ENCODE results near the gene PRSS38.
"Not testable (repeated sequence)": the region's sequence is repeated elsewhere in the genome, so short reads cannot be mapped to it uniquely, and the experiment has no call there.

PRSS38 gene

DNA sequence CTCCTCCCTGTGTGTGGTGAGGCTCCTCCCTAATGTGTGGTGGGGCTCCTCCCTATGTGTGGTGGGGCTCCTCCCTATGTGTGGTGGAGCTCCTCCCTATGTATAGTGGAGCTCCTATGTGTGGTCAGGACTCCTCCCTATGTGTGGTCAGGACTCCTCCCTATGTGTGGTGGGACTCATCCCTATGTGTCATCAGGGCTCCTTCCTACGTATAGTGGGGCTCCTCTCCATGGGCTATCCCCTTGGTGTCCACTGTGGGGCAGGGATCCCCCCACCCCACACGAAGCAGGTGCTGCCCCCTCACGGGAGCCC is 29.6 kb downstream of the PRSS38 start:
- Histone ChIP-seq H3K27ac (ENCODE audit: low read depth in 2 of 2, low read length in 2 of 2) (no peak overlapping the region), H3K4me1 (ENCODE audit: control insufficient read depth in 2 of 2, insufficient read depth in 2 of 2, low read length in 2 of 2) (peaks cover 0 to 2% of the 10 kb centered on the region in 2 donors), H3K9ac (ENCODE audit: low read depth in 1 of 2, low read length in 2 of 2) (no peak overlapping the region), H3K27me3 (ENCODE audit: control insufficient read depth in 2 of 2, insufficient read depth in 2 of 2, low read length in 2 of 2) (no peaks in the 10 kb centered on the region), H3K36me3 (ENCODE audit: control insufficient read depth in 2 of 2, insufficient read depth in 2 of 2, low read length in 2 of 2) (no peaks in the 10 kb centered on the region), H3K4me3 (ENCODE audit: low read length in 2 of 2) (no peak overlapping the region), H3K9me3 (ENCODE audit: control insufficient read depth in 2 of 2, low read length in 2 of 2) (no peaks in the 10 kb centered on the region)

DNA sequence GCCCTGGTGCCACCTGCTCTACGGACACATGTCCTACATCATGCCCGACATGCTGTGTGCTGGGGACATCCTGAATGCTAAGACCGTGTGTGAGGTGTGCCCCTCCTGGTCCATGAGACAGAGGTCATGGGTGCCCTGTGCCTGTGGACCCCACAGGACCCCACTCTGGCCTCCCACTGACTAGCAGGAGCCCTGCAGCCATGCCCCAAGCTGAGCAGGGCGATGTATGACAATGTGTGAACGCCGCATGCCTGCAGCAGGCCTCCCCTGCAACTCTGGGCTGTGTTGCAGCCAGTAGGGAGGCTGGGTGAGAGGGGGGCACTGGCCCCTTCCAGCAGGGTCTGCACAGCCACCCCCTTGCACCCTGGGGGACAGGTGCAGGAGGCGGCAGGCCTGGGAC is 30.0 kb downstream of the PRSS38 start:
- no peaks in the 10 kb centered on the region for H3K36me3 ChIP-seq (ENCODE audit: control insufficient read depth in 2 of 2, insufficient read depth in 2 of 2, low read length in 2 of 2)
- no peak overlapping the region for H3K27ac ChIP-seq (ENCODE audit: low read depth in 2 of 2, low read length in 2 of 2)

DNA sequence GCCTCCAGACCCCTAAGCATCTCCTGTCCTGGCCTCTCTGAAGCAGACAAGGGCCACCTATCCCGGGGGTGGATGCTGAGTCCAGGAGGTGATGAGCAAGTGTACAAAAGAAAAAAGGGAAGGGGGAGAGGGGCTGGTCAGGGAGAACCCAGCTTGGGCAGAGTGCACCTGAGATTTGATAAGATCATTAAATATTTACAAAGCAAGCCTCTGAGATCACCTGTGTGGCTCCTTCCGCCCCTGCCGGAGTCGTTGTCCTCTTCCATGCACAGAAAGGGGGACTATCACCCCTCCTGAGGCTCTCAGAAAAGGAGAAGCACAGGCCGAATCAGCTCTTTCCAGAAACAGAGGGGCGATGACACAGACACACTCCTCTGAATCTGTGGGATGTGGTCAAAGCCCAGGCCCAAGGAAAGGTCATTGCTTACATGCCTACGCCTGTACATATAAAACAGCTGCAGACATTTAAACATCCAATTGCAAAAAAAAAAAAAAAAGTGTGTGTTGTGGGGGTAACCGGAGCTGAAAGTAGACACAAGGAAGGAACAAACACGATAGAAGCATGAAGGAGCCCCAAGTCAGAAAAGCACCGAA is 30.9 kb downstream of the PRSS38 start:
- no peak overlapping the region for H3K4me3 ChIP-seq (ENCODE audit: low read length in 2 of 2)
- peaks cover 0 to 1% of the 10 kb centered on the region in 2 donors for H3K27me3 ChIP-seq (ENCODE audit: control insufficient read depth in 2 of 2, insufficient read depth in 2 of 2, low read length in 2 of 2)
- no peak overlapping the region for H3K9ac ChIP-seq (ENCODE audit: low read depth in 1 of 2, low read length in 2 of 2)
- no peaks in the 10 kb centered on the region for H3K36me3 ChIP-seq (ENCODE audit: control insufficient read depth in 2 of 2, insufficient read depth in 2 of 2, low read length in 2 of 2)
- H3K9me3 ChIP-seq (ENCODE audit: control insufficient read depth in 2 of 2, low read length in 2 of 2) = no peaks in the 10 kb centered on the region
- H3K27ac ChIP-seq (ENCODE audit: low read depth in 2 of 2, low read length in 2 of 2) = no peak overlapping the region
- peaks cover 0 to 2% of the 10 kb centered on the region in 2 donors for H3K4me1 ChIP-seq (ENCODE audit: control insufficient read depth in 2 of 2, insufficient read depth in 2 of 2, low read length in 2 of 2)

More for the DNA sequence above, 30.0 kb downstream of the PRSS38 start:
- H3K4me3 ChIP-seq (ENCODE audit: low read length in 2 of 2) = no peak overlapping the region
- no peaks in the 10 kb centered on the region for H3K9me3 ChIP-seq (ENCODE audit: control insufficient read depth in 2 of 2, low read length in 2 of 2)
- no peak overlapping the region for H3K9ac ChIP-seq (ENCODE audit: low read depth in 1 of 2, low read length in 2 of 2)
- no peaks in the 10 kb centered on the region for H3K27me3 ChIP-seq (ENCODE audit: control insufficient read depth in 2 of 2, insufficient read depth in 2 of 2, low read length in 2 of 2)
- peaks cover 0 to 2% of the 10 kb centered on the region in 2 donors for H3K4me1 ChIP-seq (ENCODE audit: control insufficient read depth in 2 of 2, insufficient read depth in 2 of 2, low read length in 2 of 2)

DNA sequence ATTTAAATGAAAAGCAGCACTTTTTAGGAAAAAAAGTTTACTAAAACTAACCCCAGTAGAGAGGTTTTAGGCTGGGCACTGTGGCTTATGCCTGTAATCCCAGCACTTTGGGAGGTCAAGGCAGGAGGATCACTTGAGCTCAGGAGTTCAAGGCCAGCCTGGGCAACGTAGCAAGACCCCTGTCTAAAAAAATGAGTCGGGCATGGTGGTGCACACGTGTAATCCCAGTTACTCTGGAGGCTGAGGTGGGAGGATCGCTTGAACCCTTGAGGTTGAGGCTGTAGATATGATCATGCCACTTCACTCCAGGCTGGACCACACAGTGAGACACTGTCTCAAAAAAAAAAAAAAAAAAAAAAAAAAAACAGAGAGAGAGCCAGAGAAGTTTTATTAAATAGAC is 31.6 kb downstream of the PRSS38 start:
- H3K4me3 ChIP-seq (ENCODE audit: low read length in 2 of 2); H3K27ac ChIP-seq (ENCODE audit: low read depth in 2 of 2, low read length in 2 of 2); H3K36me3 ChIP-seq (ENCODE audit: control insufficient read depth in 2 of 2, insufficient read depth in 2 of 2, low read length in 2 of 2); H3K9ac ChIP-seq (ENCODE audit: low read depth in 1 of 2, low read length in 2 of 2); H3K27me3 ChIP-seq (ENCODE audit: control insufficient read depth in 2 of 2, insufficient read depth in 2 of 2, low read length in 2 of 2); H3K4me1 ChIP-seq (ENCODE audit: control insufficient read depth in 2 of 2, insufficient read depth in 2 of 2, low read length in 2 of 2); H3K9me3 ChIP-seq (ENCODE audit: control insufficient read depth in 2 of 2, low read length in 2 of 2): not testable (repeated sequence)

DNA sequence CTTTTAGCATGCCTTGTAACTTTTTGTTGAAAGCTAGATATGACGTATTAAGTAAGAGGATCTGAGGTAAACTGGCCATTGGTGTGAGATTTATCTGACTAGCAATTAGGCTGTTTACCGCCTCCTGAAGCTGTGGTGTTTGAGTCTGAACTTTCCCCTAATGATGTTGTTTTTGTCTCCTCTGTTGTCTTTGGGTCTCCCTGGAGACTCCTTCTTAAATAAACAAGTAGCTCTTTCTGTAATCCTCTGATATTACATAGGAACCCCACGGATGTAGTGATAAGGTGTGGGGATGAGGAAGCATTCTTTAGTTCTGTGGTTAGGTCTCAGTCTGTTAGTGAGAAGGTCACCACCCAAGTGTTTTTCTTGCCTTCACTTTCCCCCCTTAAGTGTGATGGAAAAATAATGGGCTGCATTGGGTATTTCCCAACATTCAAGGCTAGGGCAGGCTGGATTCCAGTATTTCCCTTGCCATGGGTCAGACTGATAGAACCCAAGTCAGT is 33.0 kb downstream of the PRSS38 start:
- Histone ChIP-seq H3K9ac (ENCODE audit: low read depth in 1 of 2, low read length in 2 of 2) (no peak overlapping the region), H3K27ac (ENCODE audit: low read depth in 2 of 2, low read length in 2 of 2) (no peak overlapping the region), H3K9me3 (ENCODE audit: control insufficient read depth in 2 of 2, low read length in 2 of 2) (no peaks in the 10 kb centered on the region), H3K27me3 (ENCODE audit: control insufficient read depth in 2 of 2, insufficient read depth in 2 of 2, low read length in 2 of 2) (peaks cover 0 to 1% of the 10 kb centered on the region in 2 donors), H3K4me3 (ENCODE audit: low read length in 2 of 2) (no peak overlapping the region), H3K36me3 (ENCODE audit: control insufficient read depth in 2 of 2, insufficient read depth in 2 of 2, low read length in 2 of 2) (no peaks in the 10 kb centered on the region), H3K4me1 (ENCODE audit: control insufficient read depth in 2 of 2, insufficient read depth in 2 of 2, low read length in 2 of 2) (peaks cover 0 to 2% of the 10 kb centered on the region in 2 donors)

DNA sequence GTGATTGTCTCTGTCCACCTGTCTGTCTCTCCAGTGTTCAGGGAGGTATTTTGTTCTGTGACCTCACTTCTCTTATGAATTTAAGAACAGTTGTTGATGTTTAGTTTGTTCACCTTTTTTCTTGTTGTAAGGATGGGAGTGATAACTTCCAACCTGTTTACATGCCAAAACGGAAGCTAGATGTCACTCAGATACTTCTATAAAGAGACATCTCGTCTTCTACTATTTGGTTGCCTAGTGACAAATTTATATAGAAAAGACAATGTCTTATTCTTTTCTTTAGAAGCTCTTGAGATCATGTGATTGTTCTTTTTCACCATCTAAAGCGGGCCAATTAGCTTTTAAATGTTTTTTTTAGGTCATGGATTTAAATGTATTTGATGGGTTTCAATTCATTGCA is 33.8 kb downstream of the PRSS38 start:
- Histone ChIP-seq H3K27me3 (ENCODE audit: control insufficient read depth in 2 of 2, insufficient read depth in 2 of 2, low read length in 2 of 2) (peaks cover 0 to 1% of the 10 kb centered on the region in 2 donors), H3K4me3 (ENCODE audit: low read length in 2 of 2) (no peak overlapping the region), H3K9ac (ENCODE audit: low read depth in 1 of 2, low read length in 2 of 2) (no peak overlapping the region), H3K27ac (ENCODE audit: low read depth in 2 of 2, low read length in 2 of 2) (no peak overlapping the region), H3K36me3 (ENCODE audit: control insufficient read depth in 2 of 2, insufficient read depth in 2 of 2, low read length in 2 of 2) (no peaks in the 10 kb centered on the region), H3K4me1 (ENCODE audit: control insufficient read depth in 2 of 2, insufficient read depth in 2 of 2, low read length in 2 of 2) (peaks cover 0 to 2% of the 10 kb centered on the region in 2 donors), H3K9me3 (ENCODE audit: control insufficient read depth in 2 of 2, low read length in 2 of 2) (no peaks in the 10 kb centered on the region)

DNA sequence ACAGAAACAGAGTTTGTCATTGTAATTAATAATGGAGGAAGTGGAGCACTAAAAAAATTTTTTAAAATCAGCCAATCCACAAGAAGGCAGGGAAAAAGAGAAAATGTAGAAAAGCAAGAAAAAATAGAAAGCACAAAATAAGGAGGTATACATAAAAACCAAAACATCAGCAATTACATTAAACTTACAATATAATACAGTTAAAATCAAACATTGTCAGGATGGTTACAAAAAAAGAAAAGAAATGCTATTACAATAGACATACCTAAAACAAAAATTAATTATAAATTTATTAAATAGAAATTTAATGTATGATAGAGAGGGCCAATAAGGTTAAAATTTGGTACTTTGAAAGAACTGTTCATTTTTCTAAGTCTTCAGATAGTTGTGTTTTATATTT is 38.7 kb downstream of the PRSS38 start:
- Histone ChIP-seq H3K9ac (ENCODE audit: low read depth in 1 of 2, low read length in 2 of 2) (no peak overlapping the region), H3K36me3 (ENCODE audit: control insufficient read depth in 2 of 2, insufficient read depth in 2 of 2, low read length in 2 of 2) (no peaks in the 10 kb centered on the region), H3K4me3 (ENCODE audit: low read length in 2 of 2) (no peak overlapping the region), H3K4me1 (ENCODE audit: control insufficient read depth in 2 of 2, insufficient read depth in 2 of 2, low read length in 2 of 2) (no peaks in the 10 kb centered on the region), H3K27me3 (ENCODE audit: control insufficient read depth in 2 of 2, insufficient read depth in 2 of 2, low read length in 2 of 2) (peaks cover 0 to 4% of the 10 kb centered on the region in 2 donors), H3K9me3 (ENCODE audit: control insufficient read depth in 2 of 2, low read length in 2 of 2) (no peaks in the 10 kb centered on the region), H3K27ac (ENCODE audit: low read depth in 2 of 2, low read length in 2 of 2) (no peak overlapping the region)

DNA sequence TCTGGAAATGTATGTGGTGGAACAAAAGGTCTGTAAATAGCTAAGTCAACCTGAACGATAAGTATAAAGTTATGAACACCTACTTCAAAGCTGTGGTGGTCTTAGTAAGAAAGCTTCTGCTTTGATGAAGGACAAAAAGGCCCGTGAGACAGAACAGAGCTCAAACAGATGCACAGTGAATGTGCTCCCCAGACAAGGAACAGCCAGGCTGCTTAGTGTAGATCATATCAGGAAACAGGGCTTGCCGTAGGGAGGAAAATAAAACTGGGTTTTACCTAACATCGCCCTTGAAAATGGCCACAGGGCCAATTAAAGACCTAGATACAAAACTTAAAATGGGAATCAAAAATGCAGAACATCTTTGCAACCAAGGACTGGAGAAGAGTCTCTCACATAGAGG is 40.2 kb downstream of the PRSS38 start:
- Histone ChIP-seq H3K4me3 (ENCODE audit: low read length in 2 of 2) (no peak overlapping the region), H3K9me3 (ENCODE audit: control insufficient read depth in 2 of 2, low read length in 2 of 2) (no peaks in the 10 kb centered on the region), H3K36me3 (ENCODE audit: control insufficient read depth in 2 of 2, insufficient read depth in 2 of 2, low read length in 2 of 2) (no peaks in the 10 kb centered on the region), H3K27ac (ENCODE audit: low read depth in 2 of 2, low read length in 2 of 2) (no peak overlapping the region), H3K4me1 (ENCODE audit: control insufficient read depth in 2 of 2, insufficient read depth in 2 of 2, low read length in 2 of 2) (no peaks in the 10 kb centered on the region), H3K27me3 (ENCODE audit: control insufficient read depth in 2 of 2, insufficient read depth in 2 of 2, low read length in 2 of 2) (peaks cover 0 to 4% of the 10 kb centered on the region in 2 donors), H3K9ac (ENCODE audit: low read depth in 1 of 2, low read length in 2 of 2) (no peak overlapping the region)

DNA sequence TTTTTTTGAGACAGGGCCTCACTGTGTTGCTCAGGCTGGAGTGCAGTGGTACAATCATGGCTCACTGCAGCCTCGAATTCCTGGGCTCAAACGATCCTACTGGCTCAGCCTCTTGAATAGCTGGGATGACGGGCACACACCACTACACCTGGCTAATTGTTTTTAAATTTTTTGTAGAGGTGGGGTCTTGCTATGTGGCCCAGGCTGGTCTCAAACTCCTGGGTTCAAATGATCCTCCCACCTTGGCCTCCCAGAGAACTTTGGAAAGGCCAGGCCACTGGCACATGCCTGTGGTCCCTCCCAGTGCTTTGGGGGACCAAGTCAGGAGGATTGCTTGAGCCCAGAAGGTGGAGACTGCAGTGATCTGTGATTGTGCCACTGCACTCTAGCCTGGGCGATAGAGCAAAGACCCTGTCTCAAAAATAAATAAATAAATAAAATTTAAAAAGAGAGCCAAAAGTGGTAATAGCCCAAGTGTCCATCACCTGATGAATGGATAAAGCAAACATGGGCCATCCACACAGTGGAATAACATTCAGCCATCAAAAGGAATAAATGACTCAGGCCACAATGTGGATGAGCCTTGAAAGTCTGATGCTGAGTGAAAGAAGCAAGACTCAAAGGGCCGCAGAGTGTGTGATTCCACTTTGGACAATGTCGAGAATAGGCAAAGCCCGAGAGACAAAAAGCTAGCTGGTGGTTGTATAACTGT is 40.8 kb downstream of the PRSS38 start:
- Histone ChIP-seq H3K9me3 (ENCODE audit: control insufficient read depth in 2 of 2, low read length in 2 of 2) (no peaks in the 10 kb centered on the region), H3K27me3 (ENCODE audit: control insufficient read depth in 2 of 2, insufficient read depth in 2 of 2, low read length in 2 of 2) (peaks cover 0 to 3% of the 10 kb centered on the region in 2 donors), H3K4me3 (ENCODE audit: low read length in 2 of 2) (no peak overlapping the region), H3K9ac (ENCODE audit: low read depth in 1 of 2, low read length in 2 of 2) (no peak overlapping the region), H3K4me1 (ENCODE audit: control insufficient read depth in 2 of 2, insufficient read depth in 2 of 2, low read length in 2 of 2) (no peaks in the 10 kb centered on the region), H3K36me3 (ENCODE audit: control insufficient read depth in 2 of 2, insufficient read depth in 2 of 2, low read length in 2 of 2) (no peaks in the 10 kb centered on the region), H3K27ac (ENCODE audit: low read depth in 2 of 2, low read length in 2 of 2) (no peak overlapping the region)

DNA sequence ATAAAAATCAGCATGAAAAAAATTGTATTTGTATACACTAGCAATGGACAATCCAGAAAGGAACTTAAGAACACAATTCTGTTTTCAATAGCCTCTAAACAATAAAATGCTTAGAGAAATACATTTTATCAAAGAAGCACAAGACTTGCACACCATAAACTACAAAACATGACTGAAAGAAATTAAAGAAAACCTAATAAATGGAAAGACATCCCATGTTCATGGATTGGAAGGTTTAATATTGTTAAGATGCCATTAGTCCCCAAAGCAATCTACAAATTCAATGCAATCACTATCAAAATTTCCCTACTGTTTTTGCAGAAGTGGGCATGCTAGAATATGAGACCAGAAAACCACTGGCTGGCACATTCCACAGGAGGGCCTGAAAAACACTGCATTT is 49.4 kb downstream of the PRSS38 start:
- H3K27ac ChIP-seq (ENCODE audit: low read depth in 2 of 2, low read length in 2 of 2) = no peak overlapping the region
- H3K9me3 ChIP-seq (ENCODE audit: control insufficient read depth in 2 of 2, low read length in 2 of 2) = no peaks in the 10 kb centered on the region
- H3K9ac ChIP-seq (ENCODE audit: low read depth in 1 of 2, low read length in 2 of 2) = no peak overlapping the region
- no peaks in the 10 kb centered on the region for H3K4me1 ChIP-seq (ENCODE audit: control insufficient read depth in 2 of 2, insufficient read depth in 2 of 2, low read length in 2 of 2)
- no peaks in the 10 kb centered on the region for H3K27me3 ChIP-seq (ENCODE audit: control insufficient read depth in 2 of 2, insufficient read depth in 2 of 2, low read length in 2 of 2)
- no peaks in the 10 kb centered on the region for H3K36me3 ChIP-seq (ENCODE audit: control insufficient read depth in 2 of 2, insufficient read depth in 2 of 2, low read length in 2 of 2)
- H3K4me3 ChIP-seq (ENCODE audit: low read length in 2 of 2) = no peak overlapping the region

All from mucosa of rectum (tissue), 2 donors.